Caco-2 (cell line): ENCODE measurements around the gene LSM11. TPM values are rescaled to one million over a fixed set of nuclear protein-coding genes. Genes with fewer than 3 reads are reported as not detected.

Experiments used
- BruUV-seq: library from RNA; stranded (reverse); fragments of 400-500 nt; replicated peaks from 2 replicates; lab custom pipeline; 2021; lab: Mats Ljungman, UMichigan
- CTCF ChIA-PET: fragments of 300-600 bp; sonication (Branson Sonifier 250); formaldehyde crosslinking; loops from one replicate; lab custom pipeline; 2022; ENCODE audit warnings: antibody characterized with exemption; lab: Charles Lee
- POLR2A ChIA-PET: fragments of 300-600 bp; sonication (Branson Sonifier 250); formaldehyde crosslinking; loops from one replicate; lab custom pipeline; 2022; ENCODE audit warnings: antibody characterized with exemption; lab: Charles Lee
- DNase-seq, 2 experiments: peaks; one replicate each; pipeline versions ENCODE4 v3.0.0 to v3.0.0-alpha.2; 2020 to 2022
- H3K27me3 ChIP-seq: replicated peaks from 2 replicates; pipeline ENCODE4 v1.6.0; 2011; ENCODE audit warnings: low read length; ENCODE audit not compliant: control insufficient read depth, insufficient read depth
- H3K36me3 ChIP-seq: 2 replicates; pipeline ENCODE4 v1.5.1; 2011; ENCODE audit warnings: low read length; ENCODE audit not compliant: control insufficient read depth, insufficient read depth
- H3K4me1 ChIP-seq: fragments of 250-450 bp; sonication (Bioruptor Pico); 2 replicates; pipeline ENCODE4 v1.5.1; 2020; ENCODE audit warnings: mild to moderate bottlenecking
- H3K4me3 ChIP-seq: 2 replicates; pipeline ENCODE4 v1.5.1; 2011; ENCODE audit warnings: low read depth, mild to moderate bottlenecking, control low read depth, low read length
- H3K9me3 ChIP-seq: fragments of 250-450 bp; sonication (Bioruptor Pico); 2 replicates; pipeline ENCODE4 v1.5.1; 2020; ENCODE audit warnings: mild to moderate bottlenecking, moderate library complexity
- H3K27ac Mint-ChIP-seq: one replicate; pipeline ENCODE4 v1.8.0; 2022; ENCODE audit warnings: mixed read lengths; ENCODE audit not compliant: unreplicated experiment
- H3K27me3 Mint-ChIP-seq: one replicate; pipeline ENCODE4 v1.8.0; 2022; ENCODE audit warnings: mixed read lengths; ENCODE audit not compliant: insufficient read depth, unreplicated experiment
- H3K36me3 Mint-ChIP-seq: one replicate; pipeline ENCODE4 v1.8.0; 2022; ENCODE audit warnings: mild to moderate bottlenecking, mixed read lengths; ENCODE audit not compliant: insufficient read depth, unreplicated experiment
- H3K4me1 Mint-ChIP-seq: one replicate; pipeline ENCODE4 v1.8.0; 2022; ENCODE audit warnings: low read depth, mixed read lengths; ENCODE audit not compliant: unreplicated experiment
- H3K4me3 Mint-ChIP-seq: one replicate; pipeline ENCODE4 v1.8.0; 2022; ENCODE audit warnings: mild to moderate bottlenecking, moderate library complexity, mixed read lengths; ENCODE audit not compliant: unreplicated experiment
- H3K9me3 Mint-ChIP-seq: one replicate; pipeline ENCODE4 v1.8.0; 2022; ENCODE audit warnings: mixed read lengths; ENCODE audit not compliant: unreplicated experiment
- CTCF ChIP-seq, 2 experiments: fragments of 200-600 bp in 1 of 2; IDR thresholded peaks; 1 replicate in 1 of 2; 2 replicates in 1 of 2; pipeline versions ENCODE4 v1.5.1 to v1.8.0; 2011 to 2022; ENCODE audit warnings: antibody characterized with exemption in 1 of 2, control low read depth in 1 of 2, inconsistent platforms in 1 of 2, low read depth in 1 of 2, low read length in 1 of 2, mild to moderate bottlenecking in 1 of 2, moderate library complexity in 1 of 2; ENCODE audit not compliant: insufficient read depth in 1 of 2, severe bottlenecking in 1 of 2, unreplicated experiment in 1 of 2
- intact Hi-C: fragments of 100-400 bp; cut with micrococcal nuclease; formaldehyde crosslinking; loops from one replicate; pipeline ENCODE4 v1.10.0; 2022; ENCODE audit not compliant: unreplicated experiment
- total RNA-seq: library from RNA; stranded (reverse); gene quantifications from 2 replicates; pipeline ENCODE4 v1.2.3, GENCODE V29; 2022

Gene LSM11
- total RNA-seq, 1 experiment from 2014 or later: 7.7 TPM

- H3K27me3 ChIP-seq: no peaks in the 10 kb centered on the region
- H3K4me3 ChIP-seq: no peak overlapping the region
- no peaks in the 10 kb centered on the region for H3K27me3 Mint-ChIP-seq
- no peak overlapping the region for H3K4me3 Mint-ChIP-seq
- H3K36me3 ChIP-seq: no peaks in the 10 kb centered on the region; the same call in 1 of the 2 replicates
- no peaks in the 10 kb centered on the region for H3K9me3 ChIP-seq
- no peaks in the 10 kb centered on the region for H3K4me1 Mint-ChIP-seq
- no peak for DNase-seq
- H3K27ac Mint-ChIP-seq: no peak overlapping the region
- ChIA-PET POLR2A (no interaction called here), CTCF (interaction anchor here (0.5 kb wide), 1 partner anchor 230 kb away, joined by 3 read pairs; no protein-coding TSS in a partner anchor)
- no TSS peak for BruUV-seq
- no peaks in the 10 kb centered on the region for H3K9me3 Mint-ChIP-seq
- TF ChIP-seq CTCF (IDR thresholded peaks at IDR 0.05; ENCODE audit: insufficient read depth in 1 of 2, low read depth in 1 of 2, low read length in 1 of 2, severe bottlenecking in 1 of 2, unreplicated experiment in 1 of 2): no peak
- H3K4me1 ChIP-seq: no peaks in the 10 kb centered on the region
- H3K36me3 Mint-ChIP-seq: no peaks in the 10 kb centered on the region
- intact Hi-C loops: loop anchor here (10.0 kb wide), 1 partner anchor 1370 kb away; no protein-coding TSS in a partner anchor
These were observed 21.0 kb downstream of the LSM11 start for GRCh38 chr5:157764531-157764930.

- Histone ChIP-seq H3K4me3 (no peak overlapping the region), H3K9me3 (no peaks in the 10 kb centered on the region), H3K4me1 (no peaks in the 10 kb centered on the region), H3K27me3 (no peaks in the 10 kb centered on the region), H3K36me3 (no peaks in the 10 kb centered on the region)
- H3K9me3 Mint-ChIP-seq: no peaks in the 10 kb centered on the region
- H3K36me3 Mint-ChIP-seq: no peaks in the 10 kb centered on the region
- CTCF ChIA-PET: interaction anchor here (0.5 kb wide), 1 partner anchor 14 kb away, joined by 7 read pairs; no protein-coding TSS in a partner anchor
- no peaks in the 10 kb centered on the region for H3K4me1 Mint-ChIP-seq
- intact Hi-C loops: loop anchor here (10.0 kb wide), 1 partner anchor 1368 kb away; no protein-coding TSS in a partner anchor
- no peak overlapping the region for H3K27ac Mint-ChIP-seq
- H3K4me3 Mint-ChIP-seq: no peak overlapping the region
- no TSS peak for BruUV-seq
- no peaks in the 10 kb centered on the region for H3K27me3 Mint-ChIP-seq
- DNase-seq: no peak
- POLR2A ChIA-PET: no interaction called here
- no peak for TF ChIP-seq CTCF (IDR thresholded peaks at IDR 0.05; ENCODE audit: insufficient read depth in 1 of 2, low read depth in 1 of 2, low read length in 1 of 2, severe bottlenecking in 1 of 2, unreplicated experiment in 1 of 2)
These were observed 22.9 kb downstream of the LSM11 start for GRCh38 chr5:157766442-157766841.

GRCh38 chr5:157766902-157767301 is 23.4 kb downstream of the LSM11 start:
- no peaks in the 10 kb centered on the region for H3K36me3 ChIP-seq
- Mint-ChIP-seq H3K9me3 (no peaks in the 10 kb centered on the region), H3K4me1 (no peaks in the 10 kb centered on the region), H3K27me3 (no peaks in the 10 kb centered on the region), H3K27ac (no peak overlapping the region), H3K4me3 (no peak overlapping the region), H3K36me3 (no peaks in the 10 kb centered on the region)
- no TSS peak for BruUV-seq
- no peaks in the 10 kb centered on the region for H3K9me3 ChIP-seq
- no peak for TF ChIP-seq CTCF (IDR thresholded peaks at IDR 0.05; ENCODE audit: insufficient read depth in 1 of 2, low read depth in 1 of 2, low read length in 1 of 2, severe bottlenecking in 1 of 2, unreplicated experiment in 1 of 2)
- POLR2A ChIA-PET: no interaction called here
- CTCF ChIA-PET: interaction anchor here (0.5 kb wide), 1 partner anchor 14 kb away, joined by 7 read pairs; no protein-coding TSS in a partner anchor
- intact Hi-C loops: loop anchor here (10.0 kb wide), 1 partner anchor 1368 kb away; no protein-coding TSS in a partner anchor
- no peak for DNase-seq
- H3K27me3 ChIP-seq: no peaks in the 10 kb centered on the region
- H3K4me1 ChIP-seq: no peaks in the 10 kb centered on the region
- H3K4me3 ChIP-seq: no peak overlapping the region
